ENCODE measurements around the gene OXLD1. TPM values are rescaled to one million over a fixed set of nuclear protein-coding genes. Genes with fewer than 3 reads are reported as not detected.
A peak's percentile ranks its signal among the peaks of the same experiment; 100 is the strongest.

The OXLD1 gene
- total and polyA plus RNA-seq, 8 donors: 9.4 to 57.2 (median 16.4) TPM

DNA sequence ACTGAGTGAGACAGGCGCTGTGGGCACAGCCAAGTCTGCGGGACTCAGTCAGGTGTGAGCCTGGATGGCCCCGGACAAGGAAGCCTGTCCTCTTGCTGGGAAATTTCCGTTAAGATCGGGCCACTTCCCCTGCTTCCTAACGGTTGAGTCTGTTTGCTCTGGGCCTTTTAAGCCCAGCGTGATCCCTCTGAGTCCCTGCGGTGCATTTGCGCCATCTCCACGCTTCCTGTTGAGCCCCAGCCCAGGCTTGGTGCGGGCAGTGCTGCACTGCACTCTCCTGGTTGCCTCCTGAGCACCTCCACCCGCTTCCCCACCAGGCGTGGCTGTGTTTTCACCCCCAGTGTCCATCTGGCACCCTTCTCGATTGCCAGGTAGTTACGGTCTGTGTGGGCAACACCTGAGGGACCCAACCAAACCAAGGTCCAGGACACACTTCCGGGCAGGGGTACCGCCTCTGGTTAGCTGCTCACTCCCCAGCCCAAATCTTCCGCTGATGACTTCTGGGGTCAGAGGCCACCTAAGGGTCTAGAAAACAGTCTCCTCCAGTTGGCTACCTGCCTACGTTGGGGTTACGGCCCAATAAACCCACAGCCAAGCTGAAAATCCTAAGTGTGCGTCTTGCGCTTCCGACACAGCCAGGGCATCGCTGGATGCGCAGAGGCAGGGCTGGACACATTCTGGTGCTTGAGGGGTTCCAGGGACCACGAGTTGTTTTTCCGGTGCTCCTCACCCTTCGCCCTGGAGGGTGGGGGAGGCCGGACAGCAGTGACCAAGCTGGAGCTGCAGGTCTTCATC, 44.3 kb upstream of the OXLD1 start:
- Histone ChIP-seq H3K27me3 (no peaks in the 10 kb centered on the region), H3K36me3 (peaks cover 0 to 11% (median 0%) of the 10 kb centered on the region in 3 donors), H3K4me1 (peaks cover 11 to 26% (median 18%) of the 10 kb centered on the region in 3 donors), H3K9me3 (no peaks in the 10 kb centered on the region), H3K4me3 (no peak overlapping the region), H3K27ac (peak overlapping the region; percentile 64 to 92 (median 78))
- DNase-seq: peak in 2 of 6 donors; percentile 59 to 80
- 43 to 44% methylated on average over 29 of the region's 29 CpGs for WGBS, 2 donors
- no peak for FAIRE-seq
- intact Hi-C loops (cut with DNase I): no loop called here
- TF ChIP-seq, protein P1, sequence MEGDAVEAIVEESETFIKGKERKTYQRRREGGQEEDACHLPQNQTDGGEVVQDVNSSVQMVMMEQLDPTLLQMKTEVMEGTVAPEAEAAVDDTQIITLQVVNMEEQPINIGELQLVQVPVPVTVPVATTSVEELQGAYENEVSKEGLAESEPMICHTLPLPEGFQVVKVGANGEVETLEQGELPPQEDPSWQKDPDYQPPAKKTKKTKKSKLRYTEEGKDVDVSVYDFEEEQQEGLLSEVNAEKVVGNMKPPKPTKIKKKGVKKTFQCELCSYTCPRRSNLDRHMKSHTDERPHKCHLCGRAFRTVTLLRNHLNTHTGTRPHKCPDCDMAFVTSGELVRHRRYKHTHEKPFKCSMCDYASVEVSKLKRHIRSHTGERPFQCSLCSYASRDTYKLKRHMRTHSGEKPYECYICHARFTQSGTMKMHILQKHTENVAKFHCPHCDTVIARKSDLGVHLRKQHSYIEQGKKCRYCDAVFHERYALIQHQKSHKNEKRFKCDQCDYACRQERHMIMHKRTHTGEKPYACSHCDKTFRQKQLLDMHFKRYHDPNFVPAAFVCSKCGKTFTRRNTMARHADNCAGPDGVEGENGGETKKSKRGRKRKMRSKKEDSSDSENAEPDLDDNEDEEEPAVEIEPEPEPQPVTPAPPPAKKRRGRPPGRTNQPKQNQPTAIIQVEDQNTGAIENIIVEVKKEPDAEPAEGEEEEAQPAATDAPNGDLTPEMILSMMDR (IDR thresholded peaks at IDR 0.05): no peak
- peak in 1 of 4 donors; percentile 16 for ATAC-seq

DNA sequence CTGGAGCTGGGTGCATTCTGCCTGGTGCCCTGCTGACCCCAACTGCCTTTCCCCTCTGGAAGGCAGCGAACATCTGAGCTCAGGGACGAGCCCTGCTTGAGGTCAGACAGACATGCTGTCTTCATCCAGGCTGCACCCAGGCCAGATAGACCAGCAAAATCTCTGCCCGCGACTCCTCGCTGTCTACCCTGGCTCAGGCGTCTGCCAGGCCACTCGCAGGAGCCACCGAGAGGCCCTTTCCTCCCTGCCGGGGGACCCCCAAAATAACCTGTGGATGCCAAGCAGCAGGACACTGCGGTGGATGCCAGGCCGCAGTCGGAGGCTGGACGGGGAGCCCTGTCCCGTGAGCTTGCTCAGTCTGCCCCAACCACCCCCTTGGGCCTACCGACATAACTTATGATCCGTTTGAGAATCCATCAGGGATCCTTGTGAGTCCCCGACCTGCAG, 42.4 kb upstream of the OXLD1 start:
- ATAC-seq (no peak), FAIRE-seq (no peak), DNase-seq (no peak)
- no peak overlapping the region for H3K4me3 ChIP-seq
- peaks cover 11 to 25% (median 12%) of the 10 kb centered on the region in 3 donors for H3K4me1 ChIP-seq
- H3K27ac ChIP-seq: no peak overlapping the region
- H3K27me3 ChIP-seq: no peaks in the 10 kb centered on the region
- intact Hi-C loops (cut with DNase I): no loop called here
- H3K9me3 ChIP-seq: no peaks in the 10 kb centered on the region
- TF ChIP-seq, protein P1 (IDR thresholded peaks at IDR 0.05): no peak
- H3K36me3 ChIP-seq: peaks cover 0 to 11% (median 0%) of the 10 kb centered on the region in 3 donors
- 89% methylated on average over 17 of the region's 17 CpGs for WGBS, 2 donors

DNA sequence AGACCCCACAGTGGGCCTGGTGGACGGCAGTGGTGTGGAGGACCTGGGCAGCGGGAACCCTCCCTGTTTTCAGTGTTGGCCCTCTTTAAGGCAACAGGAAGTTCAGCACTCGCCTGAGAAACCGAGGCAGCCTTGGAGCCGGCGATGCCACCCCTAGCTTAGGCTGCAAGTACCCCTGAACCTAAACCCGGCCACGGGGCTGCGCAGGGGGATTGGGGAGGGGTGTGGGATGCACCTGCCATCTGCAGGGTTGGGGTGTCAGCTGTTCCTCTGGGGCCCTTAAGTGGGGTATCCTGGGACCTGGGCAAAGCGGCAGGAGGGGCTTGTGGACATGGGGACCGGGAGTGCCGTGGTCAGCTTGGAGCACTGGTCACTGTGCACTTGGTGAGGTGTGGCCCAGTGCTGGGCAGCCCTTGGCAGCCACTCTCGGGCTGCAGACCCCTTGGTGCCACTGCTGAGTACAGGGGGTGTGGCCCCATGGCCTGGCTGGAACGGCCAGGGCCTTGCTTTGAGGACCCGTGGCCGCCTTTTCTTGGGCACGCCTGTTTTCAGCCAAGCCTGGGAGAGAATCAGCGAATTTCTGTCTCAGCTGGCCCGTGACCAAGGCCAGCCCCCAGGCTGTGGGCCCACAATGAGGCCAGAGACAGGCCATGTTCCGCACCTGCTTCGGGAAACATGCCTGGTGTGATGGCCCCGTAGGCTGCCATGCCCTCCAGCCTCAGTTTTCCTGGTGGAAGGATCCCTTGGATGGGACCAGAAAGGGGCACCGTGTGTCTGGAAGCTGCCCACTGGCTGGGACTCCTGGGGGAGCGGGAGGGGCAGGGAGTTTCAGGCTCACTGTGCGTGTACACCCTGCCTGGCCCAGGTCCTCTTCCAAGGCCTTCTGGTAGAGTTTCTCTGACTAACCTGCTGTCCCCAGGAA, 41.6 kb upstream of the OXLD1 start:
- no peak overlapping the region for H3K27ac ChIP-seq
- intact Hi-C loops (cut with DNase I): no loop called here
- TF ChIP-seq, protein P1 (IDR thresholded peaks at IDR 0.05): no peak
- ATAC-seq (no peak), DNase-seq (peak in 1 of 6 donors; percentile 76), FAIRE-seq (no peak)
- no peaks in the 10 kb centered on the region for H3K27me3 ChIP-seq
- peaks cover 0 to 11% (median 0%) of the 10 kb centered on the region in 3 donors for H3K36me3 ChIP-seq
- peaks cover 11 to 20% (median 12%) of the 10 kb centered on the region in 3 donors for H3K4me1 ChIP-seq
- WGBS, 2 donors: 88 to 89% methylated on average over 24 to 25 of the region's 25 CpGs
- no peak overlapping the region for H3K4me3 ChIP-seq
- H3K9me3 ChIP-seq: no peaks in the 10 kb centered on the region

DNA sequence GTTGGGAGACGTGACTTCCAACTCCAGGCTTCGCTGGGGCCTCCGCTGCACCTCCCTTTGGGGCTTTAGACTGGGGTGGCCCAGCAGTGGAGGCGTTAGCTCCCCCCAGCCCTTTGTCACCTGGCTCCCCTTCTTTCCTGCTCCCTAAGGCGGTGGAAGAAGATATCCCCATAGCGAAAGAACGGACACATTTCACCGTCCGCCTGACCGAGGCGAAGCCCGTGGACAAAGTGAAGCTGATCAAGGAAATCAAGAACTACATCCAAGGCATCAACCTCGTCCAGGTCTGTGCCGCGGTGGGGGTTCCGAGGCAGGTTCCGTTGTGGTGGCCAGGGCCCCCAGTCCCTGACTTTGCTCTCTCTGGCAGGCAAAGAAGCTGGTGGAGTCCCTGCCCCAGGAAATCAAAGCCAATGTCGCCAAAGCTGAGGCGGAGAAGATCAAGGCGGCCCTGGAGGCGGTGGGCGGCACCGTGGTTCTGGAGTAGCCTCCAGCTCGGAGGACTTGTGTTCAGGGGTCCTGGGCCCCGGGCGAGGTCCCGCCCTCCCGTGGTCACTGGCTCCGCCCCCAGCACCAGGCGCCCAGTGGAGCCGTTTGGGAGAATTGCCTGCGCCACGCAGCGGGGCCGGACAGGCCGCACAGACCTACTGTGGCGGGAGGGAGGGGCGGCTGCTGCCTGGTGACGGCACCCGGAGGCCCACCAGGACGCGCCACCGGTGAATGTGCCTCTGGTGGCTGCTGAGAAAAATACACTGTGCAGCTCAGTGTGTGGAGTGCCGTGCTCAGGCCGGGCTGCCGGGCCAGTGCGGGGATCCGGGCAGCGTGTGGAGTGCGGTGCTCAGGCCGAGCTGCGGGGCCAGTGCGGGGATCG, 40.6 kb upstream of the OXLD1 start:
- H3K27me3 ChIP-seq: no peaks in the 10 kb centered on the region
- H3K4me3 ChIP-seq: no peak overlapping the region
- H3K9me3 ChIP-seq: no peaks in the 10 kb centered on the region
- intact Hi-C loops (cut with DNase I): no loop called here
- ATAC-seq: no peak
- TF ChIP-seq, protein P1 (IDR thresholded peaks at IDR 0.05): no peak
- DNase-seq: peak in 1 of 6 donors; percentile 76
- H3K36me3 ChIP-seq: peaks cover 0 to 11% (median 0%) of the 10 kb centered on the region in 3 donors
- no peak overlapping the region for H3K27ac ChIP-seq
- peaks cover 13 to 22% (median 14%) of the 10 kb centered on the region in 3 donors for H3K4me1 ChIP-seq
- 93 to 95% methylated on average over 46 to 54 of the region's 54 CpGs for WGBS, 2 donors
- FAIRE-seq: no peak

Measured in pancreas (tissue), 10 donors.